Right renal pelvis (tissue), 4 donors: Measurements from ENCODE around the gene FAM53C. TPM values are rescaled to one million over a fixed set of nuclear protein-coding genes. Genes with fewer than 3 reads are reported as not detected.
"Not testable (repeated sequence)": the region's sequence is repeated elsewhere in the genome, so short reads cannot be mapped to it uniquely, and the experiment has no call there.

Experiments
- DNase-seq, 4 donors: peaks; one replicate each; pipeline ENCODE4 v3.0.0-alpha.2; 2013; ENCODE audit warnings: low read depth in 4 of 4, low spot score in 3 of 4, missing footprints in 1 of 4
- polyA plus RNA-seq, 4 donors: library from polyadenylated mRNA; unstranded; fragments of 120-200 nt; gene quantifications; one replicate each; pipeline ENCODE4 v1.2.1, GENCODE V29; 2013; ENCODE audit not compliant: insufficient read length in 4 of 4

Gene FAM53C
- 10 to 100 TPM; 31.0 to 33.1 (median 31.7) TPM for polyA plus RNA-seq

DNA sequence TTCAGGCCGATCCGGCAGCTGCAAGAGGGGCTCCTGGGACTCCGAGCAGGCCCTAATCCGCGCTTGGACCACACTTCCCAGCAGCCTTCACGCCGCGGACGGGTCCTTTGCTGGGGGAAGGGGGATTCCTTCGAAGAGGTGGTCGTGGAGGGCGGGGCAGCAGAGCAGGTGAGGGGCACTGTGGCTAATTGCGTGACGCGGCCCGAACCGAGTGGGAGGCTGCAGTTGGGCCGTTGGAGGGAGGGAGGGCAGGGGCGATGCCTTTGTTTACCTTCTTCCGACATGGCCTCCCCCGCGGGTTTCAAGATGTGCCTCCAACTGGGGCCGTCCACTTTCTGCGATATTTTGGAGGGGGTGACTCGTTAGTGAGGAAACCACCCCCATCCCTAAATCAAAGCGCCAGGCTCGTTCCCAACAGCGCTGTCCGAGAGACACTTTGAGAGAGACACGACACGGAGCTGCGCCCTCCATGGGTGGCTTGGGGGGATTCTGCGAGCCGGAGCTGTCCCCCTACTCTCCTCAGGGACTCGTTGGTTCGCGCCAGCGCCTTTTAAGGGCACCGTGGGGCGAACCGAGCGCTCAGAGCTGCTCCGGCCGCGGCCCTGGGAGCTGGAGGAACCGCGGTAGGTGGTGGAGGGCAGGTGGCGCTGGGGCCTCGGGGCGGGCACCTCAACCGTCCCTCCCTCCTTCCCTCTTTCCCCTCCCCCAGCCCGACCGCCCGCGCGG, at the start of gene FAM53C:
TSS of gene FAM53C (plus strand) at position 582 of the 726 bp plus-strand sequence. CDS start 3,070 bp downstream, outside the sequence.
- peak; percentile 89 to 99 (median 92) for DNase-seq

DNA sequence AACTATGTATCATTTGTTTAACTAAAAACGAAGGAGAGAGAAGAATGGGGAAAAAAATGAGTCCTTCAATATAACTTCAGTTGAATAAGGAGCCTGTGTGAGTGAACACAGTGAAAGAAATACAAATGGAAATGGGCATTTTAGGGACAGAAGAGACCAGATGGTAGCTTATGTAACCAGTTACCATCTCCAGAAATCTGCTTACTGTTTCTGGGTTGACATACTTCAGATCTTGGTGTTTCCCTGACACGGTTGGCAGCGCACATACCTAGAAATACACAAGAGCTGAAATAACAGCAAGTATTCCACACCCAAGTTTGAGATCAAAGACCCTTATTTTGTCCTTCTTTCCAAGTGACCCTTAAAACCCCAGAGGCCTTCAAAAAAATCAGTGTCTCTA, 48.8 kb upstream of the FAM53C start:
- DNase-seq = no peak

DNA sequence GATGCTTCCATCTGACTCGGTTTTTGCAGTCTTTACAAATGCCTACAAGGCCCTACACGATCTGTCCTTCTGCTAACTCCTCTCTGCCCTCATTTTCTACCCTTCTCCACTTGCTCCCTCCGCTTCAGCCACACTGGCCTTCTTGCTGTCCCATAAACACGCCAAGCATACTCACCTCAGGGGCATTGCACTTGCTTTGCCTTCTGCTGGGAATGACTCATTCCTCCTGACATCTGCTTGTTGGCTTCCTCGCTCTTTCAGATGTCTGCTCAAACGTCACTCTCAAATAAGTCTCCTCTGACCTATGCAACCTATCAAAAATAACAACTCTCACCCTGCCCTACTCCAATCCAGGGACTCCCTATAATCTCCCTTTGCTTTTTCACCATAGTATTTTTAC, 34.7 kb upstream of the FAM53C start:
- DNase-seq = no peak

DNA sequence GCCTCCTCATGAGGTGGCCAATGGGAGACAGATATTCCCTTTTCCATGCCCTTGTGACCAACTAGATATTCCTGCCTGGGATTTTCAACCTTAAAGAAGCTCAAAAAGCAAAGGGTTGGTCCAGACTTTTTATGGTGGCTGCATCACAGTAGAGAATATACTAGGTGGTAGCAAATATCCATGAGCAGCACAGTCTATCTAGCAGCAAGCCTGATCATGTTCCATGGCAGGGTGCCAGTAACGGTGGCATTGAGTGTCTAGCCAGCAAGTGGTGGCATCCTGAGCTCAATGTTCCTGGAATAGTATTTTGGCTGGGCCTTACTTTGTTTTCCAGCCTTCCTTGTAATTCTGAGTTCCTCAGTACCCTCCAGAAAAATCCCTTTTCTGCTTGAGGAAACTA, 32.3 kb upstream of the FAM53C start:
- no peak for DNase-seq

DNA sequence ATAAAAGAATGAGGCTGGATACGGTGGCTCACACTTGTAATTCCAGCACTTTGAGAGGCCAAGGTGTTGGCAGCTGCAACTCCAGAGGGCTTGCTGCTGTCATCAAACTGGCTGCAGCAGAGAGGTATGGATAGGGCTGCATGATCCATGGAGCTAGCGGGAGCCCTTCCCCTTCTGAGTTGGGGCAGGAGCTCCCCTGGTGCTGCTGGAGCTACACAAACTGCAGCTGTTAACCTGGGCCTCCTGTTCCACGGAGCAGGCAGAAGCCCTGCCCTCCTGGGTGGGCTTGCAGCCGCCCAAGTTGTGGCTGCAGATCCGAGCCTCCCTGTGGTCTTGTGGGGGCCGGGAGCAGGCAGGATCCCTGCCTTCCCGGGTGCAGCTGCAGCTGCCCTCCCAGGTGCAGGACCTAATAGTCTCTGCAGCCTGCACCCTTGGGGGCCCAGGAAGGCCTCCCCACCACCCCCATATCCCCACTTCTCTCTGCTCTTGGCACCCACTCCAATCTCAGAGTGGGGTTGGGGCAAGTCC, 22.3 kb upstream of the FAM53C start:
- no peak for DNase-seq

DNA sequence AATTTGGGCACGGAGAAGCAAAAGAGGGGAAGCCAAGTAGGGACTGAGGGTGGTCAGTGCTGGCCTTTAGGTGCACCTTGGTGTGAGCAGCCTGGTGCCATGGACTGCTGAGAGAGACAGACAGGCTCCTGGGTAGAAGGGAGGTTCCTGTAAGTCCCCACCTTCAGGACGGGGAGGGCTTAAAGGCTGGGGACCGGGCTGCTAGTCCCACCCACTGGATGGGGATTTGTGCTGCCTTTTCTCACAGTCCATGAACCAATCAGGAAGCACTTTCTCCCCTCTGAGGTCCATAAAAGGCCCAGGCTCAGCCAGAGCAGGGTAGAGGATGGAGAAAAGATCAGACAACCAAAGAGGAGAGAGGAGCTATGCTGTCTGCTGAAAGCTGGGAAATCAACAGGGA, 21.7 kb upstream of the FAM53C start:
- DNase-seq = no peak

DNA sequence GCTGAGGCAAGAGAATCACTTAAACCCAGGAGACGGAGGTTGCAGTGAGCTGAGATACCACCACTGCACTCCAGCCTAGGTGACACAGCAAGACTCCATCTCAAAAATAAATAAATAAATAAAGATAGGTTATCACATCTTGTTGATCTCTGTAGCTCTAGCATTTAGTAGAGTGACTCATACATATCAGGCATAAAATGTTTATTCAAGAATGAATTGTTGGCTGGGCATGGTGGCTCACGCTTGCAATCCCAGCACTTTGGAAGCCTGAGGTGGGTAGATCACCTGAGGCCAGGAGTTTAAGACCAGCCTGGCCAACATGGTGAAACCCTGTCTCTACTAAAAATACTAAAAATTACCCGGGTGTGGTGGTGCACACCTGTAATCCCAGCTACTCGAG, 19.9 kb upstream of the FAM53C start:
- not testable (repeated sequence) for DNase-seq

DNA sequence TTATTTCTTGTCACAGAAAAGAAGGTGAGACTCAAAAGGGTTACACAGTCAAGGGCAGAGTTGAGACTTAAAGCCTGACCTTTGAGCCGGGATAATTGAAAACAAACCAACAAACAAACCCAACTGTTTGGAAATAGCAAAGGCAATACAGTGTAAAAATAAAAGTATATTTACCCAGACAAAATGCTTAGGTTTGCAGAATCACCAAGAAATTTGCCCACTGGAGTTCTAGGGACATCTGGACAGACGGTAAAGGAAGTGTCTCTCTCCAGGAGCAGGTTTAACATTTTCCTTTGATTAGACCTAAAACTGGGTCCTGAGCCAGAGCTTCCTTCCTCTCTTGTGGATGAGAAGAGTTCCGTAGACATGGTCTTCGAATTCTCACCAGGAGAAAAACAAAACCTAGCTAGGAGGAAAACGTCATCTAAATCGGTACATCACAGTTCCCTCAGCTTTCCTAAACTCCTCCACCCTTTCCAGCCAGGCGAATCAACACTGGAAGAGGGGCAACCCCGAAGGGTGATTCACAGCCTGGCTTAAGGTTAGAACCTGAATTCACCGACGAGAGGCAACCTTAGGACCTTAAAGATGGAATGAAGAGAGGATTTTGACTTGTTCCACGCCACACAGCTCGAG, 7.1 kb upstream of the FAM53C start:
- DNase-seq = no peak

DNA sequence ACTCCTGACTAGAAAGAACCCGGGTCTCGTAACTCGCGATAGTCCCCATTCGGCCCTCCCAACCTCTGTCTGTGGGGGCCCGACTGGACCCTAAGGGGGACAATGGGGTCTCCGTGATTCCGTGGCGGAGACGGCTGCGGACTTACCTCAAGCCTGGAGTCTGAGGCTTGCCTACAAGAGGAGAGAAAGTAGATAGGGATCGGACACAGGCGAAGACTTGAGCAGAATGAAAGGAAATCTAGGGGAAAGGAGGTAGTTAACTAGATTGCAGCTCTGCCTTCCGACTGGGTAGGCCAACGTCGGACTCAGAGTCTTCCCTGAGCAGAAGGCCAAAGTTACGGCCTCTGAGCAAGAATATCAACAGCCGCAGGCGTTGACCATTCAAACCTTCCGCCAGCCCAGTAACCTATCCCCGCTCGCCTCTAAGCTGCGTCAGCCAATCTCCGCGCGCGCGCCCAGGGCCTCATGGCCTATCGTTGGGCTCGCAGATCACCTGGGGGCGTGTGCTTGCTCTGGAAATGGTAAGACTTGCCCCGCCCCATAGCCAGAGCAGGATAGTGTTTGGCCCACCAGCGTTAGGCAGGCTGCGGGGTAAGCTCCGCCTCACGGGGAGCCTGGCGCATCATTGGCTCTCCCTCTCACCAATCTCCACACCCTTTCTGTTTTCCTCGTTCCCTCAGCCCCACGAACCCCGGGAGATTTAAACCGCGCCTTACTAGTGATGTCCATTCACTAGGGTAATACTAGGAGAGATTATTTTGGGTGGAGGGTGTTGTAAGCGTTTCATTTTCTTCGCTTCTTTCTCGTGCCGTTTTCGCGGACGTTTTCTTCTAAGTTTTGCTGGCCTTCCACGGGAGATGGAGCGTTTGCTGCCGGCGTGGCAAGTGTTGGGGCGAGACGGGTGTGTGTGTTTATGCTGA, 6.4 kb upstream of the FAM53C start, which contains the start of gene CDC25C:
TSS of gene CDC25C (minus strand) at position 356 of the 920 bp plus-strand sequence. CDS start 624 bp downstream, outside the sequence.
- DNase-seq = peak; percentile 88 to 97 (median 96)

DNA sequence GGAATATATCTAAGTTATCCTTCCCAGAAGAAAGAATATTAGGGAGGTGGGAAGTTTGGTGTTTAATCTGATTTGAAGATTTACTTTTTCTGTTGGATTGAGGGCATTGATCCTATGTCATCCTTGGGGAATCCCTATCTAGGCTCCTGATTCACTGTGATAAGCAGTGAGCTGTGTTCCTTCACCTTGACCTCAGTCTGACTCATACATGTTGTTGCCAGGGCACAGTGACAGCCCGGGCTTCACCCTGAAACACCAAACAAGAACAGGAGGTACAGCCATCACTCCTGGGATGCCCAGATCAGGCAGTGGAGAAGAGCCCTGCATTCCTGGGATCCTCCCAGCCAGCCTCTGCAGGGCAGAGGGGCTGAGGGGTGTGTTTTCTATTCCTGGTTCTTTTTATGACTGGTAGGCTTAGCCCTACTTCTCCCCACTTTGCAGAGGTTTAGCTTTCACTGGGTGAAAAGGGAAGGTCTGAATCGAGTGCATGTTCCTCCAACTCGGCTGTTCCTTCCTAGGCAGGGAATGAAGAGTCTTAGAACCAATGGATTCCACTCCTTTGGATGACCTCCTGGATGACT, 3.1 kb upstream of the FAM53C start:
- DNase-seq = no peak

DNA sequence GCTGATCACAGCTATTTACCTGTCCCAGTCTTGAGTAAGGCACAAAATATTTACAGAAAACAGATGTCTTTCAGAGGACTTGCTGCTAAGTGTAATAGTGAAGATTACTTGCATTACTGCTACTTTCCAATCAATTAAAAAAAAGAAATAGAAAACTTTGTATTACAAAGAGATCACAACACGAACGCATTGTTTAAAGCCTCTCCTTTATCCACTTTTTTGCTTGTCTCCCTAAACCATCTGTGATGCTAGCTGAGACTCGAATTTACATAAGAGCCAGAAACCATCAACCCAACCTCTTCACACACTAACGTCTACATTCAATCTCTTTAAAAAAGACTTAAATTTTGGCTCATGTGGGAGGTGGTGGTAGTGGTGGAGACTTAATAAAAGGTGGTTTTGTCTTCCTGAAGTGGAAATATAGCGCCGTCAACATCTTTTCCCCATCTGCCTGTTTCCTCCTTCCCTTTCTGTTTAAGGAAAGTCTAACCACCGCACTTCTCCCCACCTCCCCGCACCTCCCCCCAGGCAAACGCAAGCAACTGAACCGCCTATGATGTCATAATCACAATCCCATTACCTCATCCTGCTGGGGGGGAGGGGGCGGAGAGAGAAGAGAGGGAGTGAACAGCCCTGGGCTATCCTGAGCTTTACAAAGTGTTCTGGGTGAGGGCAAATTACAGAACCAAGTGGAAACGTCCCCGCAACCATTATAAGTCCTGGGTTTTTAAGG, 948 bp upstream of the FAM53C start:
- peak in 2 of 4 donors; percentile 77 to 80 for DNase-seq

DNA sequence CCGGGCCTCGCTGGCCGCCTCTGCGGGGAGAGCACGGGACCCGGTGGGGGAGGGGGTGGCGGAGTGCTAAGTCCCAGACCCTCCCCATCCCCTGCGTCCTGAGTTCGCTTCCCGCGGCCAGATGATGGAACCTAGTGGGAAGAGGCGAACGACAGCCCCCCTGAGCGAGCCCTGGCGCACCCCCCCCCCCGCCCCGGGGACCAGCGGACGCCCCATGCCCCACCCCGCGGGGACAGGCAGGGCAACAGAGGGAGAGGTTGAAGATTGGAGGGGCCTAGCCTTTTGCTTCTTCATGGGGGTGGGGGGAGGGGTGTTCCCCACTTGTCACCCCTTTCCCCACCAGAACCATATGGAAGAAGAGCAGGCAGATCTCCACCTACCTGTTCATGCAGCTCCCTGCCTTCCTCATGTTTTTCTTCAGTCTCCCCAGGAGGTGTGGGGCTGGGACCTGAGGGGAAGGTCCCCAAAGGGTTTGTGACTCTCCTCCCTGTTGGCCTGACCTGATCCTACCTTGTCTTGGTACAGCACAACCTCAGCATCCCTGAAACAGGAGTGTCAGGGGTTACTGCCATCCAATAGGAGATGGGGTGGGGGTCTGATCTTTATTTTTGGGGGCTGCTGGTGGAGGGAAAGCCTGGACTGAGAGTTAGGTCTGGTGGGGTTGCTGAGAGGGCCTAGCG, 485 bp downstream of the FAM53C start:
- DNase-seq = no peak

DNA sequence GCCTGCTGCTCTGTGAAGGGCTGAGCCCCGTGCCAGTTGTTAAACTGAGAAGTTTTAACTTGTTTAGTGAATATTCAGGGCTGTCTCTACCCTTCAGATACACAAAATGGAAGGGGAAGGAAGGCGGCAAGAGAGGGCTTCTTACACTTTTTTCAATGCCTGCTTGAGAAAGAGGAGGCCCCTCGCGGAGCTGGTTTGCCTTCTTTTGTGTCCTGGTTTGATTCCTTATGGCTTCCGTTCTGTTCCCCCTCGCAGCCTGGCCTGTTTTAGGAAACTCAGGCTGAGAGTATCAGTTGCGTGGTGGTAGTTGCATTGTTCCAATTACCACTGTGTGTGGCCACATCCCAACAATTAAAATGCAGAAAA, 1.0 kb downstream of the FAM53C start:
- no peak for DNase-seq

DNA sequence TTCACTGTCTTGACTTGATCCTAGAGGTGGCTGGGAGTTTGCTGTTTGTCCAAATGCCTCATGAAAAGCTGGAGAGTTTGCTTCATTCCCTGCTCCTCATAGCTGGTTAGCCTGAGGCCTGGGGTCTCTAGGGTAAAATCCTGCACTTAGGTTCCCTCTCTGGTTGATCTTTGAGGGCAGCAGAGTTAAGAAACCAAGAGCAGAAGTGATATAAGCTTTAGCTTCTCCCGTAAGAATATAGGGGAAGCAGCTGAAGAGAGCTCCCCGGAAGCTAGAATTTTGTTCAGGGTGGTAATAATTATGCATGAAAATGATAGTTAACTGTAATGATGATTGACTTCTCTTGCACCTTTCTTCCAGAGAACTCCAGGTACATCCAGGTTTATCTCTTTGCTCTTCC, 1.4 kb downstream of the FAM53C start:
- DNase-seq = no peak

DNA sequence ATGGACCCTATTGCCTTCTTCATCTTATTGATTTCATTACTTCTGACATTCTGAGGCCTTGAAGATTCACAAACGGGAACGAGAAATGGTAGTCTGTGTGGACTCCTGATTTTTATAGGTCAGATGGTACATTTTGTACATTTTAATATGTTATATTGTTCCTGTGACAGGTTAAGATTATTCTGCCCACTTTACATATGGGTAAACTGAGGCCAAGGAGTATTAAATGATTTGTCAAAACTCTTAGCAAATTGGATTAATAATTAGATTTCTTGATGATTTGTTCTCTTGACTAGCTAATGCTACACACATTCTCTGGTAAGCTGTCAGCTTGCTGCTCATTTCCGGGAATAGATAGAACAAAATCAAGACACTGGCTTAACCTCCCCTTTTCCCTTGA, 1.9 kb downstream of the FAM53C start:
- DNase-seq = no peak

DNA sequence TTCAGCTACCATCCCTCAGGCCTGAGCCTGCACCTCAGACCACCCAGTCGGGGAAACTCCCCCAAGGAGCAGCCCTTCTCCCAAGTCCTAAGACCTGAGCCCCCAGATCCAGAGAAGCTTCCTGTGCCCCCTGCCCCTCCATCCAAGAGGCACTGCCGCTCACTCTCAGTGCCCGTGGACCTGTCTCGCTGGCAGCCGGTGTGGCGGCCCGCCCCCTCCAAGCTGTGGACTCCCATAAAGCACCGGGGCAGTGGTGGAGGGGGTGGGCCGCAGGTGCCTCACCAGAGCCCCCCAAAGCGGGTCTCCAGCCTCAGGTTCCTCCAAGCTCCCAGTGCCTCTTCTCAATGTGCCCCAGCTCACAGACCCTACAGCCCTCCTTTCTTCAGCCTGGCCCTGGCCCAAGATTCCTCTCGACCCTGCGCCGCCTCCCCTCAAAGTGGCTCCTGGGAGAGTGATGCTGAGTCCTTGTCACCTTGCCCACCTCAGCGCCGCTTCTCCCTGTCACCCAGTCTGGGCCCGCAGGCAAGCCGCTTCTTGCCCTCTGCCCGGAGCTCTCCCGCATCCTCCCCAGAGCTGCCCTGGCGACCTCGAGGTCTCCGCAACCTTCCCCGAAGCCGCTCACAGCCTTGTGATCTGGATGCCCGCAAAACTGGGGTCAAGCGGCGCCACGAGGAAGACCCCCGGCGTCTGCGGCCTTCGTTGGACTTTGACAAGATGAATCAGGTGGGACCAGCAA, 7.0 kb downstream of the FAM53C start:
- no peak for DNase-seq

DNA sequence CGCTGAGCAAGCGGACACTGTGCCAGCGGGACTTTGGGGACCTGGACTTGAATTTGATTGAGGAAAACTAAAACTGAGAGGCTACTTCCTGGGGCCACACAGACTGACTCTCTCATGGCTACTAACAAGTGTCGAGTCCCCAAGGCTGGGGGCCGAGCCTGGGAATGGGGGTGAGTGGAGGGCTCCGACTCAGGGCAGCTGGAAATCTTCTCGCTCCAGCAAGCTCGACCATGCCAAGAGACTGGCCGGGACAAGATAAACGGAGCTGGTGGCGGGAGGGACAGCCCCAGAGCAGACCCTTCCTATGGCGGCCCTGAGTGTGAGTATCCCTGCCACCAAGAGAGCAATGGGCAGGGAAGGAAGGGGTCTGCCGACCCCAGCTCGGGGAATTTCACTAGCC, 8.8 kb downstream of the FAM53C start:
- no peak for DNase-seq

DNA sequence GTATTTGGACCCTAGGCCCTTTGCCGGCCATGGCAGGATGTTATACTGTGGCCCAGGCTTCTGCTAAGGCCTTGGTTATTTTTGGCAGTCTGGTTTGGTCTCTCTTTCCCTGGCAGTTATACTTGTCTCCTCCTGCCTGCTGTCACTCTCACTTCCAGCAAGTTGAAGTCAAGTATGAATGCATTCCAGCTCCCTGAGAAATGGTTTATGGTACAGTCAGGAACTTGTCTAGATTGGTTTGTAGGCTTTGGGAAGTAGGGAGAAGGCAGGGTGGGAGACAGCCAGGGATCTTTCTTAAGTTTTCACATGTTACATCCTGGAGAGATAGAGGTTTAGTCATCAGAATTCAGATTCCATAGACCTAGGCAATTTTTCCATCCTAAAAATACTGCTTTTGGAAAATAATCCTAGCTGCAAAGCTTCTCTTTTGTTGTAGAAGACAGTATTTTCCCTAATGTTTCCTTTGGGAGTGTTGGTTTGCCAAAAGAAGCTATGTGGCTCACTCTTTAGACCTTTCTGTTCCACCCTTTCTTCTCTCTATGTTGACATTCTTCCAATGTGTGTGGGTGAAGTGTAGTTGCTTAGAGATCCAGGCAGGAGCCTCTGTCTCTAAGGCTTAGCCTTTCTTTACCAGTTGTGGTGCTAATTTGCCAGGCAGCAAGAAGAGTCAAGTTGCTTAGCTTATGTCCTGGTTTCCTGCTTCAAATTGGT, 11.9 kb downstream of the FAM53C start:
- no peak for DNase-seq
